ENCODE results near the gene RAB5IF.
"Not testable (repeated sequence)": the region's sequence is repeated elsewhere in the genome, so short reads cannot be mapped to it uniquely, and the experiment has no call there.

The RAB5IF gene

DNA sequence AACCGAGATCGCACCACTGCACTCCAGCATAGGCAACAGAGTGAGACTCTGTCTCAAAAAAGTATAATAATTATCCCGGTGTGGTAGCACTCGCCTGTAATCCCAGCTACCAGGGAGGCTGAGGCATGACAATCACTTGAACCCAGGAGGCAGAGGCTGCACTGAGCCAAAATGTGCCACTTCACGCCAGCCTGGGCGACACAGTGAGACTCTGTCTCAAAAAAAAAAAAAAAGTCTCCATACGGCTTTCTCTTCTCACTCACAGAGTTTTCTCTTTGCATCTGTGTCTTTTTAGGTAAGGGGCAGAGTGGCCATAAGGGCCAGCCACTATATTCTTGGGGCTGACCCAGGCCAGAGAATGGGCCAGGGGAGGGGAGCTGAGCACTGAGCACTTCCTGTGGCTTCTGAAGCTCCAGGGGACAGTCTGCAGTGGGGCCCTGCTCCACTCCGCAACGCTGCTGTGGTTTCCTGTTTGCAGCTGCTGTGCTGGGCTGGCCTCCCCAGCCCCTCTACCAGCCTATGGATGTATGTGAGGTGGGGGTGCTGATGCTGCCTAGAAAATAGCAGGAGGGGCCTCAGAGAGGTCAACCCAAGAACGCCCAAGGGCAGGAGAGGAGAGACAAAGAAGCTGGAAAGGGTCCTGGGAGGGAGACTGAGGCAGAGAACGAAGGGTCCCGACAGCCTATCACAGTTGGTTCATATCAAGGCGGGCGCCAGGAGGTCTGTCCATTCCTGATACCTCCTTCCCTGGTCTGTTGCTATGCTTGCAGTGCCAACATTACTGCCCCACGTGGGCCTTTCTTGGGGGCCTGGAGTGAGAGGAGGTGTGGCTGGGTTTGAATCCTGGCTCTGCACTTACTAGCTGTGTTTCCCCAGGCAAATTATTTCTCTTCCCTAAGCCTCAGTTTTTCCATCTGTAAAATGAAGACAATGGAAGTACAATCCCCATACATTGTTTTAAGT is 24.4 kb downstream of the RAB5IF start:
- DNase-seq (ENCODE audit: insufficient read length, low spot score) (no peak), FAIRE-seq (no peak)
- TF ChIP-seq POLR2A (IDR thresholded peaks at IDR 0.05; ENCODE audit: low read depth, low read length), result no peak

GRCh38 chr20:36631646-36632045 is 26.1 kb downstream of the RAB5IF start:
- no peak for TF ChIP-seq POLR2A (IDR thresholded peaks at IDR 0.05; ENCODE audit: low read depth, low read length)
- no peak for FAIRE-seq
- DNase-seq (ENCODE audit: insufficient read length, low spot score), result no peak

- FAIRE-seq, result no peak
- TF ChIP-seq POLR2A (IDR thresholded peaks at IDR 0.05; ENCODE audit: low read depth, low read length), result no peak
Observed at GRCh38 chr20:36632147-36632486, 26.5 kb downstream of the RAB5IF start.

DNA sequence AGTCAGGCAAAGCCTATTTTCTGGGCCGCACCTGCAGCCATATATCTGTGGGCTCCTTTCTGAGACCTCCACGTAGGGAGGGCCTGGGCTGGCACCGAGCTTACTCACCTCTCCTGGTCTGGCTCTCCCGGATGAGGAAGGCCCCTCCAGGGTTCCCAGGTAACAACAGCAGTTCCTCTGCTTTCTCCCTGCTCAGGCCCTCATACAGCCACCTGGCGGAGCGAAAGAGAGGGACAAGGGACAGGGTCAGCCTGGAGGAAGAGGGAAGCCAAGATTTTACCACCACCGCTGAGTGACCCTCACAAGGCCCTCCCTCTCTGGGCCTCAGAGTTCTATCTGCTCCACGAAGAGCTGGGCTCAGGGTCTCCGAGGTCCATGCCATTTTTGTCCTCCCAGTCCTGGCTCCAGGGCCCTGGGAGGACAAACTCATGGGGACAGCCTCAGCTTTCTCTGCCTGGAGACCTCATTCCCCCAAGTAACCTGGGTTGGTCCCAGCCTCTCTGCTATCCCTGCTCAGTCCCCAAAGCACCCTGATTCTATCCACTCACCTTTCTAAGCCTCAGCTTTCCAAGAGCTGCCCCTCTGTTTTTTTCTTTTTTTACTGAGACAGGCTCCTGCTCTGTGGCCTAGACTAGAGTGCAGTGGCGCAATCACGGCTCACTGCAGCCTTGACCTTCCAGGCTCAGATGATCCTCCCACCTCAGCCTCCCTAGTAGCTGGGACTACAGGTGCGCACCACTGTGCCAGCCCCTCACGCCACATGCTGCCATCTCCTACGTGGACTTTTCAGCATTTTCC is 27.1 kb downstream of the RAB5IF start:
- DNase-seq (ENCODE audit: insufficient read length, low spot score) (no peak), FAIRE-seq (no peak)
- TF ChIP-seq POLR2A (IDR thresholded peaks at IDR 0.05; ENCODE audit: low read depth, low read length), result no peak

More at GRCh38 chr20:36632147-36632486, 26.5 kb downstream of the RAB5IF start:
- DNase-seq (ENCODE audit: insufficient read length, low spot score), result no peak

DNA sequence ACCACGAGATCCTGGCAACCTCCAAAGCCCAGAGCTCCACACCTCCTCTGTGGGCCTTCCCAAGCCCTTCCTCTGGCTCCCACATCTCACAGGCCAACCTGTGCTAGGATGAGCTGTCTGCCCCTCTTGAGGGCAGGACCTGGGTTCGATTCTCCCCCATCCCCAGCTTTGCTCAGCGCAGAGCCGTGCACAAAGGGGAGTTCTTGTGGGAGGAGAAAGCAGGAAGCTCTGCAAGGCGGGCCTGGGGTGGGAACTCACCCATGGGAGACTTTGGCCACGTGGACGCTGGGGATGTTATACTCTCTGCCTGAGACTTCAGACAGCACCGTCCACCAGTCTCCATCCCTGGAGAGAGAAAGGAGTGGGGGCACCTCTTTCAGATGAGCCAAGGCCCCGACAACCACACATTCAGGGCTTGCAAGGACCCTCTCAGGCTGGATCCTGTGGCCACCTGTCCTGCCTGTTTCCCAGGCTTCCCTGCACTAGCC is 27.8 kb downstream of the RAB5IF start:
- no peak for TF ChIP-seq POLR2A (IDR thresholded peaks at IDR 0.05; ENCODE audit: low read depth, low read length)
- no peak for DNase-seq (ENCODE audit: insufficient read length, low spot score)
- no peak for FAIRE-seq

DNA sequence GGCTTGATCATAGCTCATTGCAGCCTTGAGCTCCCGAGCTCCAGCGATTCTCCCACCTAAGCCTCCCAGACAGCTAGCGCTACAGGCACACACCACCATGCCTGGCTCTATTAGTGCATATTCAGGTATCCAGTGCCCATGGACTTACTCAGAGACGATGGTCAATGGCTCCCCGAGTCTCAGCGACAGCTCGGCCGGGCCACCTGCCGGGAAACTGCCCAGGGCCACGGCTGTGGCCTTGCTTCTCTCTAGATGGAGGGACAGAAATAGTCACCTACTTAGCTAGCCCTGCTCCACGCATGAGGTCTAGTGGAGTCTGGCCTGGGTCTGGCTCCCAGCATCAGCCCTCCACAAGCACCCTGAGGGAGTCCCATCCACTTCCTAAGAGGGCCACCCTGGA is 28.8 kb downstream of the RAB5IF start:
- DNase-seq (ENCODE audit: insufficient read length, low spot score) (no peak), FAIRE-seq (no peak)
- TF ChIP-seq POLR2A (IDR thresholded peaks at IDR 0.05; ENCODE audit: low read depth, low read length), result no peak

DNA sequence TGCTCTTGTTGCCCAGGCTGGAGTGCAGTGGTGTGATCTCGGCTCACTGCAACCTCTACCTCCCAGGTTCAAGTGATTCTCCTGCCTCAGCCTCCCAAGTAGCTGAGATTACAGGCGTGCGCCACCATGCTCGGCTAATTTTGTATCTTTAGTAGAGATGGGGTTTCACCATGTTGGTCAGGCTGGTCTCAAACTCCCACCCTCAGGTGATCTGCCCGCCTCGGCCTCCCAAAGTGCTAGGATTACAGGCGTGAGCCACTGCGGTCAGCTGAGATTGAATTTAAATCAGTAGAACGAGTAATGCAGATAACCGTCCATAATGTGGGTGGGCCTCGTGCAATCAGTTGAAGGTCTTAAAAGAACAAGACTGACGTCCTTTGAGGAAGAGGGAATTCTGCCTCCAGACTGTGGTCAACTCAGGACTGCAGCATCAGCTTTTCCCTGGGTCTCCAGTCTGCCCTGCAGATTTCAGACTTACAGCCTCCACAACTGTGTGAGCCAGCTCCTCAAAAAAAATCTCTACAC is 33.4 kb downstream of the RAB5IF start:
- DNase-seq (ENCODE audit: insufficient read length, low spot score); FAIRE-seq: not testable (repeated sequence)

- FAIRE-seq, result no peak
- no peak for DNase-seq (ENCODE audit: insufficient read length, low spot score)
- no peak for TF ChIP-seq POLR2A (IDR thresholded peaks at IDR 0.05; ENCODE audit: low read depth, low read length)
Observed at GRCh38 chr20:36641506-36641843, 35.9 kb downstream of the RAB5IF start.

GRCh38 chr20:36642136-36642535 is 36.6 kb downstream of the RAB5IF start:
- TF ChIP-seq POLR2A (IDR thresholded peaks at IDR 0.05; ENCODE audit: low read depth, low read length), result no peak
- FAIRE-seq (no peak), DNase-seq (ENCODE audit: insufficient read length, low spot score) (no peak)

DNA sequence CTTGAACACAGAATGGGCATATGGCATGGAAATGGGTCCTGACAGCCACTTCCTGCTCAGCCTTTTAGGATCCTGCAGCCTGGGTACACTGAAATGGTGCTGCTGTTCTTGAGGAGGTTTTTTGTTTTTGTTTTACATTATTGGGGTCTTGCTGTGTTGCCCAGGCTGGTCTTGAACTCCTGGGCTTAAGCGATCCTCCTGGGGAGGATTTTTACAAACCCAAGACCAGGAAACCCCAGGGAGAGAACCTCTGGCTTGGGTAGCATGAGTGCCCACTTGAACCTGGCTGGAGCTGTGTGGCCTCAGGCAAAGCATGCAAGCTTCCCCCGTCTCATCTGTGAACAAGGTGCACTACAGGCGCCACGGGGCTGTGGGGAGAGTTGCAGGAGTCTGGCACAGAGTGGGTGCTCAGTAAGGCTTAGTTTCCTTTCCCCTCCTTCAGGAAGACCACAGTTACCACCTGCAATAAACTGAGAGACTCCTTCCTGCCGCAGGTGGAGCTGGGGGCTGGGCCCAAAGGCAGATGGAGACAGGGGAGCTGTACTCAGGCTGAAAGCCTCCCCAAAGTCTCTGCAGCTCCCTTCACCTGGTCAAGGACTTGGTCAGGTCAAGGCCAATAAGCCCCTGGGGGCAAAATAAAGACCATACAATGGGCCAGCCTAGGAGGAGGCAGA is 38.6 kb downstream of the RAB5IF start:
- FAIRE-seq, result no peak
- TF ChIP-seq POLR2A (IDR thresholded peaks at IDR 0.05; ENCODE audit: low read depth, low read length), result no peak
- no peak for DNase-seq (ENCODE audit: insufficient read length, low spot score)

DNA sequence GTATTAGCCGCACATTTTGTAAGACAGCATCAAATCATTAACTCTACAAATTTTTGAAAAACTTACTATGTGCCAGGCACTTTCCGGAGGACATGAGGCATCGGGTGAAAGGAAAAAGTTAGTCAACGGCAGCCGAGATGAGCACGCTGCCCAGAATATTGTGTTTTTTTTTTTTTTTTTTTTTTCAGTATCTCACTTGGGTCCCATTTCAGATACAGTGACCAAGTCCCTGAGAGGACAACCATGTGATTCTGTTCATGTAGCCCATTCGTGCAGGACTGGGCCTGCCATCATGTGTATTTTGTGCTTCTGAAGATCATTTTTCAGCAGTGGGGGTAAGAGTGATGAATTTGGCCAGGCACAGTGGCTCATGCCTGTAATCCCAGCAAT is 39.1 kb downstream of the RAB5IF start:
- DNase-seq (ENCODE audit: insufficient read length, low spot score) (no peak), FAIRE-seq (no peak)
- TF ChIP-seq POLR2A (IDR thresholded peaks at IDR 0.05; ENCODE audit: low read depth, low read length), result no peak

- no peak for FAIRE-seq
- no peak for TF ChIP-seq POLR2A (IDR thresholded peaks at IDR 0.05; ENCODE audit: low read depth, low read length)
- no peak for DNase-seq (ENCODE audit: insufficient read length, low spot score)
Observed at GRCh38 chr20:36645353-36645752, 39.8 kb downstream of the RAB5IF start.

DNA sequence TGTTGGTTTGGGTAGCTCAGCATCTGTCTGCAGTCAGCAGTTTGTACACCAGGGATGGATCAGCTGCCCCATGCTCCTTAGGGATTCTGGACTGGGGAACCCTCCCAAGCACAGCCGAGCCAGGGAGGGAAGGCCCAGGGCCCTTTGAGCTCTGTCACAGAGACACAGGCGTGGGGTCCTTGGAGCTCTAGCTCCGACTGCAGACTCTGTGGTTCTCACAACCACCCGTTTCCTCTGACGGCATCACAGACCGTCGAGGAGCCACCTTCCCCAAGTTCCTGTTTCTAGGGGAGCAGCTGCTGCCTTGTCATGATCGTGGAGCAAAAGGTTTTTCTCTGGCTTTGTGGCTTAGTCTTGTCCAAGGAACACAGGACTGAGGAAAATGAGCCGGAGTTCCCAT is 40.4 kb downstream of the RAB5IF start, which contains the start of gene SLA2:
Gene SLA2 (minus strand): TSS at position 199 of the 400 bp plus-strand sequence. CDS start 4,861 bp downstream, outside the sequence.
- DNase-seq (ENCODE audit: insufficient read length, low spot score) (no peak), FAIRE-seq (no peak)
- TF ChIP-seq POLR2A (IDR thresholded peaks at IDR 0.05; ENCODE audit: low read depth, low read length), result no peak

DNA sequence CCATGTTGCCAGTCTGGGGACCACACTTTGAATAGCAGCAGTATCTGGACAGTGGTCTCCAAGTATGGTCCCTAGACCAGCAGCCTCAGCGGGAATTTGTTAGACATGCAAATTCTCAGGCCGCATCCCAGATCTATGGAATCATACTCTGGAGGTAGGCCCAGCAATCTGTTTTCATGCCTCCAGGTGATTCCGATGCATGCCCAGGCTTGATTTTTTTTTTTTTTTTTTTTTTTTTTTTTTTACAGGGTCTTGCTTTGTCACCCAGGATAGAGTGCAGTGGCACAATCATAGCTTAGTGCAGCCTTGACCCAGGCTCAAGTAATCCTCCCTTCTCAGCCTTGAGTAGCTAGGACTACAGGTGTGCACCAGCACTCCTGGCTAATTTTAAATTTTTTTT is 41.1 kb downstream of the RAB5IF start:
- FAIRE-seq, result no peak
- TF ChIP-seq POLR2A (IDR thresholded peaks at IDR 0.05; ENCODE audit: low read depth, low read length), result no peak
- no peak for DNase-seq (ENCODE audit: insufficient read length, low spot score)

All from H54 (cell line).